Measurements from ENCODE around the gene PDE1C. TPM values are rescaled to one million over a fixed set of nuclear protein-coding genes. Genes with fewer than 3 reads are reported as not detected.

PDE1C gene
- total and polyA plus RNA-seq, 2 donors (not counting 1 experiment from before 2014, with no cell fraction given) = 0.52 TPM; not detected in 1

GRCh38 chr7:32039000-32039756 lies 31.0 kb downstream of the PDE1C start:
- H3K27me3 Mint-ChIP-seq = peaks cover 4% of the 10 kb centered on the region
- Histone ChIP-seq H3K9me3 (ENCODE audit: control extremely low read depth in 1 of 3, control insufficient read depth in 2 of 3, insufficient read depth in 1 of 3, low read length in 2 of 3) (no peaks in the 10 kb centered on the region), H2AFZ (ENCODE audit: insufficient read depth, low read depth, low read length, poor library complexity, severe bottlenecking) (no peak overlapping the region), H3K36me3 (replicated peaks in 1 of 2; ENCODE audit: control extremely low read depth in 1 of 2, control insufficient read depth in 1 of 2, extremely low read depth in 1 of 2, insufficient read depth in 2 of 2, low read length in 1 of 2) (no peaks in the 10 kb centered on the region), H3K27me3 (replicated peaks in 1 of 4; ENCODE audit: control extremely low read depth in 1 of 4, control insufficient read depth in 3 of 4, insufficient read depth in 4 of 4, low read length in 3 of 4) (no peaks in the 10 kb centered on the region), H3K4me1 (ENCODE audit: control insufficient read depth in 2 of 2, insufficient read depth in 2 of 2, low read length in 2 of 2) (no peaks in the 10 kb centered on the region), H3K4me3 (ENCODE audit: control extremely low read depth in 1 of 5, extremely low read depth in 1 of 5, insufficient read depth in 1 of 5, low read depth in 2 of 5, low read length in 4 of 5) (no peak overlapping the region), H3K27ac (ENCODE audit: low read length in 2 of 2) (no peak overlapping the region), H3K4me2 (replicated peaks; ENCODE audit: low read depth, low read length, poor library complexity, severe bottlenecking) (no peak overlapping the region), H4K20me1 (ENCODE audit: control insufficient read depth, insufficient read depth, low read length, poor library complexity, severe bottlenecking) (no peaks in the 10 kb centered on the region), H3K79me2 (ENCODE audit: control insufficient read depth, insufficient read depth, low read length) (no peaks in the 10 kb centered on the region), H3K9ac (ENCODE audit: low read length) (no peak overlapping the region)
- no peaks in the 10 kb centered on the region for H3K4me1 Mint-ChIP-seq
- DNase-seq (no peak), ATAC-seq (ENCODE audit: low read depth) (no peak)
- ChIA-PET POLR2A (no interaction called here), CTCF (no interaction called here)
- no peak overlapping the region for H3K4me3 Mint-ChIP-seq
- 85% methylated on average over 4 of the region's 6 CpGs for WGBS (ENCODE audit: insufficient coverage)
- no peak overlapping the region for H3K27ac Mint-ChIP-seq
- TF ChIP-seq CTCF (IDR thresholded peaks at IDR 0.05) (no peak), EZH2 (IDR thresholded peaks at IDR 0.05; ENCODE audit: borderline replicate concordance, insufficient read depth, low read depth, low read length, poor library complexity, severe bottlenecking) (no peak)
- no peaks in the 10 kb centered on the region for H3K9me3 Mint-ChIP-seq (ENCODE audit: insufficient read depth)
- intact Hi-C loops (cut with micrococcal nuclease) = no loop called here

- TF ChIP-seq CTCF (IDR thresholded peaks at IDR 0.05) (no peak), EZH2 (IDR thresholded peaks at IDR 0.05; ENCODE audit: borderline replicate concordance, insufficient read depth, low read depth, low read length, poor library complexity, severe bottlenecking) (no peak)
- Mint-ChIP-seq H3K4me3 (no peak overlapping the region), H3K27ac (no peak overlapping the region), H3K4me1 (no peaks in the 10 kb centered on the region), H3K27me3 (peaks cover 4% of the 10 kb centered on the region), H3K9me3 (ENCODE audit: insufficient read depth) (no peaks in the 10 kb centered on the region)
- Histone ChIP-seq H3K4me3 (ENCODE audit: control extremely low read depth in 1 of 5, extremely low read depth in 1 of 5, insufficient read depth in 1 of 5, low read depth in 2 of 5, low read length in 4 of 5) (no peak overlapping the region), H3K27me3 (replicated peaks in 1 of 4; ENCODE audit: control extremely low read depth in 1 of 4, control insufficient read depth in 3 of 4, insufficient read depth in 4 of 4, low read length in 3 of 4) (no peaks in the 10 kb centered on the region), H3K36me3 (replicated peaks in 1 of 2; ENCODE audit: control extremely low read depth in 1 of 2, control insufficient read depth in 1 of 2, extremely low read depth in 1 of 2, insufficient read depth in 2 of 2, low read length in 1 of 2) (no peaks in the 10 kb centered on the region), H3K4me2 (replicated peaks; ENCODE audit: low read depth, low read length, poor library complexity, severe bottlenecking) (no peak overlapping the region), H3K9me3 (ENCODE audit: control extremely low read depth in 1 of 3, control insufficient read depth in 2 of 3, insufficient read depth in 1 of 3, low read length in 2 of 3) (no peaks in the 10 kb centered on the region), H3K9ac (ENCODE audit: low read length) (no peak overlapping the region), H4K20me1 (ENCODE audit: control insufficient read depth, insufficient read depth, low read length, poor library complexity, severe bottlenecking) (no peaks in the 10 kb centered on the region), H3K4me1 (ENCODE audit: control insufficient read depth in 2 of 2, insufficient read depth in 2 of 2, low read length in 2 of 2) (no peaks in the 10 kb centered on the region), H3K79me2 (ENCODE audit: control insufficient read depth, insufficient read depth, low read length) (no peaks in the 10 kb centered on the region), H2AFZ (ENCODE audit: insufficient read depth, low read depth, low read length, poor library complexity, severe bottlenecking) (no peak overlapping the region), H3K27ac (ENCODE audit: low read length in 2 of 2) (no peak overlapping the region)
- no peak for DNase-seq
- ChIA-PET POLR2A (no interaction called here), CTCF (no interaction called here)
- intact Hi-C loops (cut with micrococcal nuclease) = no loop called here
- no peak for ATAC-seq (ENCODE audit: low read depth)
Measured at GRCh38 chr7:32037650-32038198, 32.5 kb downstream of the PDE1C start.
